Measurements from ENCODE around the gene OR7G1.

OR7G1 gene

GRCh38 chr19:9128171-9128570, 12.6 kb upstream of the OR7G1 start:
- no peak overlapping the region for H3K18ac ChIP-seq (ENCODE audit: low read length)
- no peak for DNase-seq (ENCODE audit: low spot score)
- no peak overlapping the region for H3K4me3 ChIP-seq (ENCODE audit: low read length in 2 of 2)
- H3K27ac ChIP-seq (replicated peaks; ENCODE audit: low read length): no peak overlapping the region
- H4K8ac ChIP-seq (ENCODE audit: low read depth, low read length): no peak overlapping the region
- H3K4ac ChIP-seq (ENCODE audit: low read length): no peak overlapping the region
- no peaks in the 10 kb centered on the region for H3K27me3 ChIP-seq (ENCODE audit: control insufficient read depth in 3 of 3, insufficient read depth in 3 of 3, low read depth in 1 of 3, low read length in 3 of 3)
- H2BK12ac ChIP-seq (ENCODE audit: low read length): no peak overlapping the region
- H3K23ac ChIP-seq (ENCODE audit: low read depth, low read length, poor library complexity): no peak overlapping the region
- WGBS, 2 donors (ENCODE audit: extremely low coverage in 2 of 2, insufficient read length in 2 of 2, insufficient replicate concordance in 1 of 2): no CpG with 5 or more reads among the region's 3 CpGs
- H3K14ac ChIP-seq (ENCODE audit: low read length): no peak overlapping the region
- no peak overlapping the region for H3K4me2 ChIP-seq (ENCODE audit: insufficient read depth, low read length, poor library complexity, severe bottlenecking)
- no peaks in the 10 kb centered on the region for H3K36me3 ChIP-seq (replicated peaks in 1 of 2; ENCODE audit: control insufficient read depth in 2 of 2, insufficient read depth in 2 of 2, low read length in 2 of 2)
- H4K91ac ChIP-seq (ENCODE audit: low read depth, low read length, poor library complexity): no peak overlapping the region
- no peak overlapping the region for H2BK15ac ChIP-seq (ENCODE audit: low read length)
- H2BK120ac ChIP-seq (ENCODE audit: low read depth, low read length): no peak overlapping the region
- H2AFZ ChIP-seq (ENCODE audit: low read length): no peak overlapping the region
- no peak overlapping the region for H3K9ac ChIP-seq (ENCODE audit: low read depth, low read length, poor library complexity)
- H3K79me1 ChIP-seq (ENCODE audit: low read depth, low read length): no peaks in the 10 kb centered on the region
- H3K4me1 ChIP-seq (ENCODE audit: control insufficient read depth in 2 of 2, insufficient read depth in 1 of 2, low read depth in 1 of 2, low read length in 2 of 2): no peaks in the 10 kb centered on the region
- no peak overlapping the region for H2BK5ac ChIP-seq (ENCODE audit: low read length)
- peaks cover 0 to 9% of the 10 kb centered on the region in 2 donors for H3K9me3 ChIP-seq (replicated peaks in 1 of 2; ENCODE audit: control insufficient read depth in 2 of 2, insufficient read depth in 1 of 2, low read depth in 1 of 2, low read length in 2 of 2)
- H2AK5ac ChIP-seq (ENCODE audit: low read depth, low read length): no peak overlapping the region

- Histone ChIP-seq H3K4me2 (ENCODE audit: insufficient read depth, low read length, poor library complexity, severe bottlenecking) (no peak within 1 kb of the TSS), H3K14ac (ENCODE audit: low read length) (no peak within 1 kb of the TSS), H2BK5ac (ENCODE audit: low read length) (no peak within 1 kb of the TSS), H3K9me3 (replicated peaks in 1 of 2; ENCODE audit: control insufficient read depth in 2 of 2, insufficient read depth in 1 of 2, low read depth in 1 of 2, low read length in 2 of 2) (peaks cover 0 to 9% of the 10 kb centered on the region in 2 donors), H3K4me3 (ENCODE audit: low read length in 2 of 2) (no peak within 1 kb of the TSS), H3K4ac (ENCODE audit: low read length) (no peak within 1 kb of the TSS), H3K4me1 (ENCODE audit: control insufficient read depth in 2 of 2, insufficient read depth in 1 of 2, low read depth in 1 of 2, low read length in 2 of 2) (no peaks in the 10 kb centered on the region), H2AFZ (ENCODE audit: low read length) (no peak within 1 kb of the TSS), H2BK120ac (ENCODE audit: low read depth, low read length) (no peak within 1 kb of the TSS), H2AK5ac (ENCODE audit: low read depth, low read length) (no peak within 1 kb of the TSS), H3K79me1 (ENCODE audit: low read depth, low read length) (no peaks in the 10 kb centered on the region), H3K27ac (replicated peaks; ENCODE audit: low read length) (no peak within 1 kb of the TSS), H2BK15ac (ENCODE audit: low read length) (no peak within 1 kb of the TSS), H2BK12ac (ENCODE audit: low read length) (no peak within 1 kb of the TSS), H3K18ac (ENCODE audit: low read length) (no peak within 1 kb of the TSS), H4K8ac (ENCODE audit: low read depth, low read length) (no peak within 1 kb of the TSS), H4K91ac (ENCODE audit: low read depth, low read length, poor library complexity) (no peak within 1 kb of the TSS), H3K36me3 (replicated peaks in 1 of 2; ENCODE audit: control insufficient read depth in 2 of 2, insufficient read depth in 2 of 2, low read length in 2 of 2) (no peaks in the 10 kb centered on the region), H3K23ac (ENCODE audit: low read depth, low read length, poor library complexity) (no peak within 1 kb of the TSS), H3K27me3 (ENCODE audit: control insufficient read depth in 3 of 3, insufficient read depth in 3 of 3, low read depth in 1 of 3, low read length in 3 of 3) (no peaks in the 10 kb centered on the region), H3K9ac (ENCODE audit: low read depth, low read length, poor library complexity) (no peak within 1 kb of the TSS)
- DNase-seq (ENCODE audit: low spot score): no peak
- WGBS, 2 donors (ENCODE audit: extremely low coverage in 2 of 2, insufficient read length in 2 of 2, insufficient replicate concordance in 1 of 2): no CpG with 5 or more reads among the region's 1 CpG
Observed at GRCh38 chr19:9126900-9127405, 11.4 kb upstream of the OR7G1 start, which contains the start of gene OR7G3. Gene OR7G3 (minus strand): TSS chr19:9126950. CDS start chr19:9126950, 0 bp downstream.

- peaks cover 0 to 7% (median 0%) of the 10 kb centered on the region in 3 experiments for H3K27me3 ChIP-seq (ENCODE audit: control insufficient read depth in 3 of 3, insufficient read depth in 3 of 3, low read depth in 1 of 3, low read length in 3 of 3)
Observed at GRCh38 chr19:9116547-9116946, 984 bp upstream of the OR7G1 start.

GRCh38 chr19:9109959-9110358, 5.6 kb downstream of the OR7G1 start:
- Histone ChIP-seq H3K4me2 (ENCODE audit: insufficient read depth, low read length, poor library complexity, severe bottlenecking) (no peak overlapping the region), H3K79me1 (ENCODE audit: low read depth, low read length) (no peaks in the 10 kb centered on the region), H3K4me3 (ENCODE audit: low read length in 2 of 2) (no peak overlapping the region), H2BK5ac (ENCODE audit: low read length) (no peak overlapping the region), H3K4ac (ENCODE audit: low read length) (no peak overlapping the region), H2BK12ac (ENCODE audit: low read length) (no peak overlapping the region), H2BK120ac (ENCODE audit: low read depth, low read length) (no peak overlapping the region), H3K9me3 (replicated peaks in 1 of 2; ENCODE audit: control insufficient read depth in 2 of 2, insufficient read depth in 1 of 2, low read depth in 1 of 2, low read length in 2 of 2) (peaks cover 0 to 2% of the 10 kb centered on the region in 2 donors), H3K27ac (replicated peaks; ENCODE audit: low read length) (no peak overlapping the region), H3K4me1 (ENCODE audit: control insufficient read depth in 2 of 2, insufficient read depth in 1 of 2, low read depth in 1 of 2, low read length in 2 of 2) (no peaks in the 10 kb centered on the region), H3K9ac (ENCODE audit: low read depth, low read length, poor library complexity) (no peak overlapping the region), H3K36me3 (replicated peaks in 1 of 2; ENCODE audit: control insufficient read depth in 2 of 2, insufficient read depth in 2 of 2, low read length in 2 of 2) (no peaks in the 10 kb centered on the region), H2AK5ac (ENCODE audit: low read depth, low read length) (no peak overlapping the region), H3K23ac (ENCODE audit: low read depth, low read length, poor library complexity) (no peak overlapping the region), H2AFZ (ENCODE audit: low read length) (no peak overlapping the region), H3K27me3 (ENCODE audit: control insufficient read depth in 3 of 3, insufficient read depth in 3 of 3, low read depth in 1 of 3, low read length in 3 of 3) (peaks cover 0 to 1% (median 0%) of the 10 kb centered on the region in 3 experiments), H3K18ac (ENCODE audit: low read length) (no peak overlapping the region), H4K8ac (ENCODE audit: low read depth, low read length) (no peak overlapping the region), H4K91ac (ENCODE audit: low read depth, low read length, poor library complexity) (no peak overlapping the region), H2BK15ac (ENCODE audit: low read length) (no peak overlapping the region), H3K14ac (ENCODE audit: low read length) (no peak overlapping the region)
- DNase-seq (ENCODE audit: low spot score): no peak
- WGBS, 2 donors (ENCODE audit: extremely low coverage in 2 of 2, insufficient read length in 2 of 2, insufficient replicate concordance in 1 of 2): no CpG with 5 or more reads among the region's 2 CpGs

More at GRCh38 chr19:9116547-9116946, 984 bp upstream of the OR7G1 start:
- H3K27ac ChIP-seq (replicated peaks; ENCODE audit: low read length): no peak overlapping the region
- H2BK120ac ChIP-seq (ENCODE audit: low read depth, low read length): no peak overlapping the region
- no peak overlapping the region for H2BK15ac ChIP-seq (ENCODE audit: low read length)
- no peaks in the 10 kb centered on the region for H3K36me3 ChIP-seq (replicated peaks in 1 of 2; ENCODE audit: control insufficient read depth in 2 of 2, insufficient read depth in 2 of 2, low read length in 2 of 2)
- no peaks in the 10 kb centered on the region for H3K4me1 ChIP-seq (ENCODE audit: control insufficient read depth in 2 of 2, insufficient read depth in 1 of 2, low read depth in 1 of 2, low read length in 2 of 2)
- no peak overlapping the region for H2AK5ac ChIP-seq (ENCODE audit: low read depth, low read length)
- H4K91ac ChIP-seq (ENCODE audit: low read depth, low read length, poor library complexity): no peak overlapping the region
- no peak overlapping the region for H3K9ac ChIP-seq (ENCODE audit: low read depth, low read length, poor library complexity)
- H2BK5ac ChIP-seq (ENCODE audit: low read length): no peak overlapping the region
- no peak overlapping the region for H3K4me2 ChIP-seq (ENCODE audit: insufficient read depth, low read length, poor library complexity, severe bottlenecking)
- no peak overlapping the region for H3K18ac ChIP-seq (ENCODE audit: low read length)
- no peak overlapping the region for H3K23ac ChIP-seq (ENCODE audit: low read depth, low read length, poor library complexity)
- H2AFZ ChIP-seq (ENCODE audit: low read length): no peak overlapping the region
- WGBS, 2 donors (ENCODE audit: extremely low coverage in 2 of 2, insufficient read length in 2 of 2, insufficient replicate concordance in 1 of 2): no CpG with 5 or more reads among the region's 5 CpGs
- no peak overlapping the region for H3K14ac ChIP-seq (ENCODE audit: low read length)
- peaks cover 0 to 6% of the 10 kb centered on the region in 2 donors for H3K9me3 ChIP-seq (replicated peaks in 1 of 2; ENCODE audit: control insufficient read depth in 2 of 2, insufficient read depth in 1 of 2, low read depth in 1 of 2, low read length in 2 of 2)
- no peak overlapping the region for H4K8ac ChIP-seq (ENCODE audit: low read depth, low read length)
- DNase-seq (ENCODE audit: low spot score): no peak
- H2BK12ac ChIP-seq (ENCODE audit: low read length): no peak overlapping the region
- H3K4me3 ChIP-seq (ENCODE audit: low read length in 2 of 2): no peak overlapping the region
- H3K79me1 ChIP-seq (ENCODE audit: low read depth, low read length): no peaks in the 10 kb centered on the region
- H3K4ac ChIP-seq (ENCODE audit: low read length): no peak overlapping the region

Data from neuronal stem cell (in vitro differentiated cells).